Fibroblast of the aortic adventitia (primary cell): ENCODE data around the gene KIF1B. TPM values are rescaled to one million over a fixed set of nuclear protein-coding genes. Genes with fewer than 3 reads are reported as not detected.
A peak's percentile ranks its signal among the peaks of the same experiment; 100 is the strongest.

Source experiments
- DNase-seq: peaks from one replicate; pipeline ENCODE4 v3.0.0-alpha.2; 2010; ENCODE audit warnings: low read depth
- H3K4me3 ChIP-seq: 2 replicates; pipeline ENCODE4 v1.5.1; 2011; ENCODE audit warnings: low read depth, mild to moderate bottlenecking, control low read depth, low read length, moderate library complexity
- total RNA-seq: library from RNA; depleted of rRNA; stranded (reverse); fragments of >200 nt; gene quantifications from 2 replicates; pipeline ENCODE4 v1.2.3, GENCODE V29; 2012; ENCODE audit warnings: low replicate concordance
- TF ChIP-seq, protein P1 (sequence below): IDR thresholded peaks from 2 replicates; pipeline ENCODE4 v1.5.1; 2011; ENCODE audit warnings: mild to moderate bottlenecking, low read length, control low read depth, inconsistent platforms; ENCODE audit not compliant: insufficient read depth

Gene KIF1B
- total RNA-seq, 1 donor: 34.8 TPM

DNA sequence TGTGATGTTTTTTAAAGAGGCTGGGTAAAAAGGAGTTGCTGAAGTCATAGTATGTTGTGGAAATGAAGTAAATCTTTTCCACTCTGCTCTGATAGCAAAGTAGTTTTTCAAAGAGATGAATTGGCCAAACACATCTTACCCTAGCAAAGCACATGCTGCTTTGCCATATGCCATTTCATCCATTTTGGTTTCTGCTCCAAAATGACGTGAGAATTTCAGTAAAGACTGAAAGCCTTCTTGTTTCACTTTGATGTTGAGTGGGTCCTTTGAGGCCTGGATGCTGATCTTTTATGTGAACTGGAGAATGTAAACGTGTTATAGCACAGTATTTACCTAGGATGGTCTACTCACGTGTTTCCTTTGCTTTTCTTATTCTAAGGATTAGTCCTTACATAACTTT is 115.2 kb downstream of the KIF1B start:
- no peak for DNase-seq
- TF ChIP-seq, protein P1, sequence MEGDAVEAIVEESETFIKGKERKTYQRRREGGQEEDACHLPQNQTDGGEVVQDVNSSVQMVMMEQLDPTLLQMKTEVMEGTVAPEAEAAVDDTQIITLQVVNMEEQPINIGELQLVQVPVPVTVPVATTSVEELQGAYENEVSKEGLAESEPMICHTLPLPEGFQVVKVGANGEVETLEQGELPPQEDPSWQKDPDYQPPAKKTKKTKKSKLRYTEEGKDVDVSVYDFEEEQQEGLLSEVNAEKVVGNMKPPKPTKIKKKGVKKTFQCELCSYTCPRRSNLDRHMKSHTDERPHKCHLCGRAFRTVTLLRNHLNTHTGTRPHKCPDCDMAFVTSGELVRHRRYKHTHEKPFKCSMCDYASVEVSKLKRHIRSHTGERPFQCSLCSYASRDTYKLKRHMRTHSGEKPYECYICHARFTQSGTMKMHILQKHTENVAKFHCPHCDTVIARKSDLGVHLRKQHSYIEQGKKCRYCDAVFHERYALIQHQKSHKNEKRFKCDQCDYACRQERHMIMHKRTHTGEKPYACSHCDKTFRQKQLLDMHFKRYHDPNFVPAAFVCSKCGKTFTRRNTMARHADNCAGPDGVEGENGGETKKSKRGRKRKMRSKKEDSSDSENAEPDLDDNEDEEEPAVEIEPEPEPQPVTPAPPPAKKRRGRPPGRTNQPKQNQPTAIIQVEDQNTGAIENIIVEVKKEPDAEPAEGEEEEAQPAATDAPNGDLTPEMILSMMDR: no peak
- H3K4me3 ChIP-seq: no peak overlapping the region

DNA sequence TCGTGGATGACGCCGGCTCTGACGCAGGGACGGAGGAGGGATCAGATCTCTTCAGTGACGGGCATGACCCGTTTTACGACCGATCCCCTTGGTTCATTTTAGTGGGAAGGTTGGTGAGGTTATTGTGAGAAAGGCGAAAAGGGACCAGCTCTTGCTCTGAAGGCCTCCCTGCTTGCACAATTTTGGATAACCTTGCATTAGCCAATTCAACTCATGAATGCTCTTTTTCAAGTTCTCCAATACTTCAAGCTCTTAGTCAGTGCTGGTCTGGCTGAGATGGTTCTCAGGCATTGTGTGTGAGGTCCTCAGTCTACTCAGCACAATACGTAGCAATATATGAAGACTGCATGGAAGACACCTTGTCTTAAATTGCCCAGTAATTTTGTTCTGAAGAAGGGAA is 115.9 kb downstream of the KIF1B start:
- TF ChIP-seq, protein P1: no peak
- no peak overlapping the region for H3K4me3 ChIP-seq
- no peak for DNase-seq

DNA sequence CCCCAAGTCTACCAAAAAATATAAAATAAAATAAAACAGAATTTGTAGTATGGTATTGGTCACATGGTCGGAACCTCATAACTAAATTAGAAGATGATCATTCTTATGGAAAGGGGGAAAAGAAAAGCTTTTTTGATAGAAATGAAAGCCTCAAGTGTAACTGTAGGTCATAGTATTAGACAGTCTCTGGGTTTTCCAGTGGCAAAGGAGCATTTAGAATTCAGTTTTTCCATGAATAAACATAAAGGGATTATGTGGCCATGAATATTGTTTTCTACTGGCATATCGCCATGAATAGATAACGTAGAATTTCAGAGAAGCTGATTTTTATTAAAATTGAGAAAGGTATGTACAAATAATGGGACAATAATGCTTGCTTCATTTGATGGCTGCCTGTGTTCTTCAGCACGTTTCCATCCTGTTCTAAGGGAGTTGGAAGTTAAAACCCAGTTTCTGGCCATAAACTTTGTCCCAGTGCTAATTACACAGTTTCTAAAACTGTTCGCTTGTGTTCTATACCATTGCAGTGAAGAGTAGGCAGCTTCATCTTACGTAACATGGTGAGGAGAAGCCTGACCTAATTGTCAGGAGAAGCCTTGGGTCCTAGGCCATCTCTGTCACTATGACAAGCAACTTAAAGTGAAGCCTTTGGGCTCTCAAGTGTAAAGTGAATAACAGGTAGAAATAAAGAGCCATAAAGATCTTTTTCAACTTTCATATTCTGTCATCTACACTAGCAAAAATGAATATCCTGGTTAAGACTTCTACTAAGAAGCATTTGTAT is 118.0 kb downstream of the KIF1B start:
- DNase-seq: no peak
- no peak overlapping the region for H3K4me3 ChIP-seq
- TF ChIP-seq, protein P1: no peak

DNA sequence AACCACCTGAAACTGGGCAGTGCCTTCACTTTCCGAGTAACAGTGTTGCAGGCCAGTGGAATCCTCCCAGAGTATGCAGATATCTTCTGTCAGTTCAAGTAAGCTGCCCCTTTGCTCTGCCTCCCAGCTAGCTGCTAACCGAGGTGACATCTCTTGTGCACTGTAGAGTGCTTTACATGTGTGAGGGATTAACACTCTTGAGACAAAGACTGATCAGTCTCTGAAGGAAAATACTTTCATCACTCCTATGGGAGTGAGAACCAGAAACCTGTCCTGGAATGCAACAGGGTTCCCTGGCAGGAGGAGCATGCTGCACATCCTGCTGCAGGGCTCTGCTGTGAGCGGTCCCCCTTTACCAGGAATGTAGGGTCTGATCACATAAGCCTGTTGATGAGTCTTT is 127.1 kb downstream of the KIF1B start:
- no peak for DNase-seq
- no peak overlapping the region for H3K4me3 ChIP-seq
- TF ChIP-seq, protein P1: no peak

DNA sequence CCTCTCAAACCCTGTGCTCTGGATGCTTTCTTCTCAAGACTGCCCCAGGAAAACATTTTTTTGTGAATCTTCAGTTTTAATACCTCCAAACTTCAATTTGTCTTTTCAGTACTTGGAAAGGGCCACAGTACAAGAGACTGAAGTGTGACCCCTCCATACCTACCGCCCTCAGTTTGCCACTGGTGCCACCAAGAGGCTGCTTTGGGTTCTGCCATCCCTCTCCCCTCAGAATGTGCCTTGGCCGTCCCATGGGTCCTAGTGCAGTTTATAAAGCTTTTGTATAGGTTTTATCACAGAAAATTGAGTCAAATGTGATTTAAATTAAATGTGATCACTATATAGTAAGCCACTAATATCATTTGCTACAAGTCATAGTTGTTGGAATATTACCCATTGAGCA is 127.7 kb downstream of the KIF1B start:
- H3K4me3 ChIP-seq: no peak overlapping the region
- TF ChIP-seq, protein P1: peak; percentile 84
- DNase-seq: peak; percentile 61

DNA sequence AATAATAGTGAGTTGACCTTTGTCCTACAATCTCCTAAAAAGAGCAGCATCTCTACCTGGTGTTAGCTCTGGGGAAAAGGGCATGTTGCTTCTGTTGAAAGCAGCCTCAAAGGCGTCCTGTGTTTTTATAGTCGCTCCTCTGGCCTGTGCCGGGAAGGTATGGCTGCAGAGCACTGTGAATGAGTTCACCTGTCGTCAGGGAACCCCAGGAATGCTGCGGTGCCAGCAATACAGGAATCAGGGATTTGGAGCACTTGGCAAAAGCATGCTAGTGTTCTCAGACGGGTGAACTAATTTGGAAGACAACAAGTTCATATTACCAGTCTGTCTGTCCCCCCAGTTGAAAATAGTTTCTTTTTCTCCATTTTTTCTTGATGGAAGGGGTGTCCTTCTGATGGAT is 128.2 kb downstream of the KIF1B start:
- DNase-seq: no peak
- TF ChIP-seq, protein P1: no peak
- no peak overlapping the region for H3K4me3 ChIP-seq
